Endothelial cell of umbilical vein (primary cell): ENCODE measurements around the gene PLEKHA7. TPM values are rescaled to one million over a fixed set of nuclear protein-coding genes. Genes with fewer than 3 reads are reported as not detected.

Source experiments
- BruUV-seq: library from RNA; stranded (reverse); fragments of 400-500 nt; replicated peaks from 2 replicates; lab custom pipeline; 2021; lab: Mats Ljungman, UMichigan
- CTCF ChIA-PET: fragments of 300-600, 350-600 bp; sonication (Branson Sonifier 250); formaldehyde crosslinking; loops from one replicate; lab custom pipeline; 2021; ENCODE audit warnings: antibody characterized with exemption, inconsistent platforms; lab: Charles Lee
- POLR2A ChIA-PET: fragments of 300-600, 350-600 bp; sonication (Branson Sonifier 250); formaldehyde crosslinking; loops from one replicate; lab custom pipeline; 2021; ENCODE audit warnings: antibody characterized with exemption, inconsistent platforms; lab: Charles Lee
- DNase-seq: peaks from one replicate; pipeline ENCODE4 v3.0.0-alpha.2; 2011; ENCODE audit warnings: low read depth, low spot score
- FAIRE-seq: peaks from 2 replicates; lab custom pipeline; 2011; peaks lifted over from hg19 to GRCh38; lab: Jason Lieb, UNC
- H2AFZ ChIP-seq: 2 replicates; pipeline ENCODE4 v1.6.0; 2012; ENCODE audit warnings: low read depth, low read length, control low read depth, inconsistent platforms
- H3K27ac ChIP-seq: 2 replicates; pipeline ENCODE4 v1.5.1; 2011; ENCODE audit warnings: low read depth, mild to moderate bottlenecking, control low read depth, low read length, moderate library complexity; ENCODE audit not compliant: insufficient read depth
- H3K27me3 ChIP-seq, 2 experiments: 2 replicates each; pipeline versions ENCODE4 v1.6.0 to v1.6.1; 2011; ENCODE audit warnings: low read length in 2 of 2, mixed read lengths in 1 of 2; ENCODE audit not compliant: control insufficient read depth in 2 of 2, insufficient read depth in 2 of 2
- H3K36me3 ChIP-seq, 2 experiments: 2 replicates in 1 of 2; 3 replicates in 1 of 2; pipeline ENCODE4 v1.5.1; 2011; ENCODE audit warnings: low read length in 2 of 2, mild to moderate bottlenecking in 1 of 2, moderate library complexity in 1 of 2; ENCODE audit not compliant: control insufficient read depth in 2 of 2, insufficient read depth in 2 of 2; ENCODE audit errors: extremely low read depth in 1 of 2
- H3K4me1 ChIP-seq: 3 replicates; pipeline ENCODE4 v1.5.1; 2011; ENCODE audit warnings: mild to moderate bottlenecking, low read length; ENCODE audit not compliant: control insufficient read depth, insufficient read depth; ENCODE audit errors: extremely low read depth
- H3K4me2 ChIP-seq: 2 replicates; pipeline ENCODE4 v1.6.1; 2011; ENCODE audit warnings: low read length, control low read depth, mixed read lengths; ENCODE audit not compliant: insufficient read depth
- H3K4me3 ChIP-seq, 3 experiments: fragments of 200-600 bp in 1 of 3; sonication (generic), shearing (Covaris generic) in 1 of 3; replicated peaks in 1 of 3; 2 replicates each; pipeline ENCODE4 v1.5.1; 2011 to 2016; ENCODE audit warnings: control low read depth in 3 of 3, low read length in 3 of 3, mild to moderate bottlenecking in 2 of 3, inconsistent platforms in 1 of 3, low read depth in 1 of 3, moderate library complexity in 1 of 3; ENCODE audit not compliant: insufficient read depth in 1 of 3
- H3K79me2 ChIP-seq: 2 replicates; pipeline ENCODE4 v1.6.0; 2012; ENCODE audit warnings: low read length, inconsistent platforms; ENCODE audit not compliant: control insufficient read depth, insufficient read depth
- H3K9ac ChIP-seq: replicated peaks from 2 replicates; pipeline ENCODE3; 2011; ENCODE audit warnings: low read length, control low read depth; ENCODE audit not compliant: insufficient read depth; ENCODE audit errors: extremely low read depth
- H3K9me1 ChIP-seq: replicated peaks from 3 replicates; pipeline ENCODE4 v1.6.0; 2011; ENCODE audit warnings: mild to moderate bottlenecking, low read length; ENCODE audit not compliant: control insufficient read depth, insufficient read depth; ENCODE audit errors: extremely low read depth
- H3K9me3 ChIP-seq: replicated peaks from 2 replicates; pipeline ENCODE4 v1.5.1; 2012; ENCODE audit warnings: low read length, inconsistent platforms; ENCODE audit not compliant: control insufficient read depth, insufficient read depth
- H4K20me1 ChIP-seq: replicated peaks from 2 replicates; pipeline ENCODE3; 2011; ENCODE audit warnings: mild to moderate bottlenecking, low read length; ENCODE audit not compliant: control insufficient read depth, insufficient read depth; ENCODE audit errors: extremely low read depth
- CTCF ChIP-seq, 2 donors: IDR thresholded peaks; 1 replicate in 1 of 2; 2 replicates in 1 of 2; pipeline ENCODE4 v1.5.1; 2011; ENCODE audit warnings: low read length in 2 of 2, mild to moderate bottlenecking in 2 of 2, moderate library complexity in 2 of 2, control low read depth in 1 of 2, inconsistent platforms in 1 of 2, low read depth in 1 of 2; ENCODE audit not compliant: insufficient read depth in 1 of 2; ENCODE audit errors: extremely low read depth in 1 of 2
- EZH2 ChIP-seq: IDR thresholded peaks from 2 replicates; pipeline ENCODE4 v1.6.1; 2012; ENCODE audit warnings: borderline replicate concordance, low read depth, mild to moderate bottlenecking, moderate library complexity, low read length, inconsistent platforms; ENCODE audit not compliant: severe bottlenecking
- FOS ChIP-seq: IDR thresholded peaks from 2 replicates; pipeline ENCODE4 v1.6.1; 2011; ENCODE audit warnings: mild to moderate bottlenecking, low read length, moderate library complexity, borderline replicate concordance; ENCODE audit not compliant: insufficient read depth
- GATA2 ChIP-seq: IDR thresholded peaks from 2 replicates; pipeline ENCODE4 v1.7.0; 2011; ENCODE audit warnings: low read depth, mild to moderate bottlenecking, moderate library complexity, mixed read lengths, low read length; ENCODE audit not compliant: insufficient read length, insufficient read depth
- JUN ChIP-seq: IDR thresholded peaks from 2 replicates; pipeline ENCODE4 v1.6.1; 2011; ENCODE audit warnings: borderline replicate concordance, low read depth; ENCODE audit not compliant: insufficient read length, insufficient read depth
- MAX ChIP-seq: IDR thresholded peaks from 2 replicates; pipeline ENCODE4 v1.6.1; 2011; ENCODE audit not compliant: insufficient read depth, insufficient read length
- MYC ChIP-seq: IDR thresholded peaks from one replicate; pipeline ENCODE4 v1.6.1; 2011; ENCODE audit warnings: mild to moderate bottlenecking, low read depth, low read length
- POLR2A ChIP-seq: IDR thresholded peaks from 2 replicates; pipeline ENCODE4 v1.6.1; 2012; ENCODE audit warnings: low read depth, mild to moderate bottlenecking, control low read depth, low read length
- POLR2AphosphoS5 ChIP-seq: IDR thresholded peaks from 2 replicates; pipeline ENCODE4 v1.6.1; 2012; ENCODE audit warnings: low read depth, mild to moderate bottlenecking, control low read depth, low read length, moderate library complexity; ENCODE audit not compliant: insufficient read depth
- dilution Hi-C: fragments of 300-500 bp; cut with MboI; formaldehyde crosslinking; loops from one replicate; pipeline ENCODE4 v1.15.0; 2019; ENCODE audit warnings: low sequenced_read_pairs; ENCODE audit not compliant: extremely low pct_ligation_motif_present
- intact Hi-C: fragments of 100-400 bp; cut with micrococcal nuclease; formaldehyde crosslinking; loops from one replicate; pipeline ENCODE4 v1.10.0; 2022
- polyA plus RNA-seq, 4 experiments: library from polyadenylated mRNA; depleted of rRNA in 3 of 4; stranded (reverse) in 3 of 4; unstranded in 1 of 4; fragments of >200 nt; gene quantifications; 2 replicates each; pipeline versions ENCODE4 v1.2.1 to v1.2.3, GENCODE V29; 2011 to 2012; ENCODE audit warnings: missing spikeins in 1 of 4
- total RNA-seq: library from RNA; stranded (reverse); gene quantifications from 2 replicates; pipeline ENCODE4 v1.2.3, GENCODE V29; 2021

Gene PLEKHA7
- total and polyA plus RNA-seq, 2 donors (not counting 3 experiments of a cell fraction or from before 2014, with no cell fraction given): 1.7 to 3.8 TPM

- Histone ChIP-seq H3K4me1 (no peaks in the 10 kb centered on the region), H3K4me2 (no peak overlapping the region), H3K9me3 (no peaks in the 10 kb centered on the region), H3K79me2 (no peaks in the 10 kb centered on the region), H3K36me3 (no peaks in the 10 kb centered on the region), H3K27me3 (no peaks in the 10 kb centered on the region), H2AFZ (no peak overlapping the region), H4K20me1 (no peaks in the 10 kb centered on the region), H3K9me1 (no peaks in the 10 kb centered on the region), H3K27ac (no peak overlapping the region), H3K9ac (no peak overlapping the region), H3K4me3 (no peak overlapping the region)
- FAIRE-seq: no peak
- DNase-seq: no peak
- POLR2A ChIA-PET: interaction anchor here (0.7 to 0.8 kb wide), 2 partner anchors 87 to 165 kb away, joined by 6 to 8 read pairs; no protein-coding TSS in a partner anchor
- dilution Hi-C loops: no loop called here
- intact Hi-C loops: no loop called here
- BruUV-seq: no TSS peak
- CTCF ChIA-PET: interaction anchor here (0.8 to 1.5 kb wide), 4 partner anchors 10 to 56 kb away, joined by 3 to 5 read pairs (median 4); no protein-coding TSS in a partner anchor
- TF ChIP-seq GATA2 (no peak), CTCF (IDR thresholded peaks at IDR 0.05; ENCODE audit: extremely low read depth in 1 of 2, insufficient read depth in 1 of 2, low read depth in 1 of 2, low read length in 2 of 2) (no peak), MAX (no peak), FOS (no peak), JUN (no peak), POLR2A (no peak), MYC (no peak), EZH2 (no peak), POLR2AphosphoS5 (no peak)
Measured at GRCh38 chr11:16989554-16989953, 24.7 kb downstream of the PLEKHA7 start.
